Measurements from ENCODE around the gene LTO1.

DNA sequence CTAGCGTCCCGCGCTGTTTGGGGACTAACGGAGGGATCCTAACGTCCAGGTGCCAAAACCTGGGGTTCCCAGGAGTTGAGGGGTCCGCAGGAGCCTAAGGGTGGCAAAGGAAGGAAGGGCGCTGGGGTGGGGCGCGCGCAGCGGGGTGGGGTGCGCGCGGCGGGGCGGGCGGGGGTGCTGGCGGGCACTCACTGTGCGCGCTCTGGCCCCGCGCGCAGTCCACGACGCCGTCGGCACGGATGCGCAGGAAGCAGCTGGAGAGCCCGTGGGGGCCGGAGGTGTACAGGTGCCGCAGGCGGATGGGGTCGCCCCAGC lies 28.3 kb upstream of the LTO1 start:
- no peak for TF ChIP-seq SUZ12 (IDR thresholded peaks at IDR 0.05; ENCODE audit: extremely low read depth, insufficient read depth, insufficient read length)
- TF ChIP-seq YY1 (IDR thresholded peaks at IDR 0.05; ENCODE audit: insufficient read depth, insufficient read length) = no peak
